ENCODE measurements around the gene NDUFA12.

NDUFA12 gene

DNA sequence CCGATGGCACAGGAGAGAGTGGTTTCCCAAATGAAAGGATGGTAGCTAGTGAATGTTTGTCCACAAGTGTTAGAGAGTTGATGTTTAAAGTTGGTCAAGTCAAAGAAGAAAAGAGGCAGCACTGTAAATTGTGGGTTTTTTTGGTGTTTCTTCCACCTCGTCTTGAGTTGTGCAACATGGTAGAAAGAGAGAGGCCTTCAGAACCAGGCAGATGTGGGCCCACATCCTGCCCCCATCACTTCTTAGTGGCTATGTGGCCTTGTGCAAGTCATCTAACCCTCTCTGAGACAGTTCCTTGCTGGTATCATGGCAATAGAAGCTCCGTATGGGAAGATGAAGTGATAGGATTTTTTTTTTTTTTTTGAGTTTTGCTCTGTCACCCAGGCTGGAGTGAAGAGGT, 60.8 kb downstream of the NDUFA12 start:
- H3K9me3 ChIP-seq = no peaks in the 10 kb centered on the region
- H3K4me3 ChIP-seq (ENCODE audit: low read depth in 1 of 2, low read length in 1 of 2) = no peak overlapping the region
- peaks cover 0 to 16% of the 10 kb centered on the region in 2 experiments for H3K4me1 ChIP-seq (ENCODE audit: control insufficient read depth in 1 of 2, insufficient read depth in 1 of 2, low read depth in 1 of 2, low read length in 1 of 2)
- TF ChIP-seq, protein P1, sequence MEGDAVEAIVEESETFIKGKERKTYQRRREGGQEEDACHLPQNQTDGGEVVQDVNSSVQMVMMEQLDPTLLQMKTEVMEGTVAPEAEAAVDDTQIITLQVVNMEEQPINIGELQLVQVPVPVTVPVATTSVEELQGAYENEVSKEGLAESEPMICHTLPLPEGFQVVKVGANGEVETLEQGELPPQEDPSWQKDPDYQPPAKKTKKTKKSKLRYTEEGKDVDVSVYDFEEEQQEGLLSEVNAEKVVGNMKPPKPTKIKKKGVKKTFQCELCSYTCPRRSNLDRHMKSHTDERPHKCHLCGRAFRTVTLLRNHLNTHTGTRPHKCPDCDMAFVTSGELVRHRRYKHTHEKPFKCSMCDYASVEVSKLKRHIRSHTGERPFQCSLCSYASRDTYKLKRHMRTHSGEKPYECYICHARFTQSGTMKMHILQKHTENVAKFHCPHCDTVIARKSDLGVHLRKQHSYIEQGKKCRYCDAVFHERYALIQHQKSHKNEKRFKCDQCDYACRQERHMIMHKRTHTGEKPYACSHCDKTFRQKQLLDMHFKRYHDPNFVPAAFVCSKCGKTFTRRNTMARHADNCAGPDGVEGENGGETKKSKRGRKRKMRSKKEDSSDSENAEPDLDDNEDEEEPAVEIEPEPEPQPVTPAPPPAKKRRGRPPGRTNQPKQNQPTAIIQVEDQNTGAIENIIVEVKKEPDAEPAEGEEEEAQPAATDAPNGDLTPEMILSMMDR (IDR thresholded peaks at IDR 0.05) = no peak
- H3K27me3 ChIP-seq = no peaks in the 10 kb centered on the region
- H3K27ac ChIP-seq = no peak overlapping the region
- no peaks in the 10 kb centered on the region for H3K36me3 ChIP-seq

DNA sequence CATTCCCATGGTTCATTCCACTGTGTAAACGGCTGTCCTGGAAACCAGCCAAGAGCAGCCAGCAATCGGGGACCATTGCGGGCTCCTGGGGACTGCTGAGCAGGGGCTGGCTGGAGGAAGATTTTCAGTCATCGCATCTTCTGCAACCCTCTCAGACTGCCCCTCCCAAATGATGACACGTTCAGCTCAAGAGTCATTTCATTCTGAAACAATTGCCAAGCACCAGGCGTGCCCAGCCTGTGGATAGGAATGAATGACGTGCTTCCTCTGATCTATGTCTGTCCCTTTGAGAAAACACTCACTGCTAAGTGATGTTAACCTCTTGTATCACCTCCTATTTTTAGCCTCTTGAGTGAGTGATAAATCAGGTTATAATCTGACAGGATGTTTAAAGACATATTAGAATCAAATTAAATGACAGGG, 62.0 kb downstream of the NDUFA12 start:
- Histone ChIP-seq H3K4me3 (ENCODE audit: low read depth in 1 of 2, low read length in 1 of 2) (no peak overlapping the region), H3K9me3 (no peaks in the 10 kb centered on the region), H3K4me1 (ENCODE audit: control insufficient read depth in 1 of 2, insufficient read depth in 1 of 2, low read depth in 1 of 2, low read length in 1 of 2) (peaks cover 0 to 16% of the 10 kb centered on the region in 2 experiments), H3K27me3 (no peaks in the 10 kb centered on the region), H3K36me3 (no peaks in the 10 kb centered on the region), H3K27ac (no peak overlapping the region)
- TF ChIP-seq, protein P1 (IDR thresholded peaks at IDR 0.05) = no peak

DNA sequence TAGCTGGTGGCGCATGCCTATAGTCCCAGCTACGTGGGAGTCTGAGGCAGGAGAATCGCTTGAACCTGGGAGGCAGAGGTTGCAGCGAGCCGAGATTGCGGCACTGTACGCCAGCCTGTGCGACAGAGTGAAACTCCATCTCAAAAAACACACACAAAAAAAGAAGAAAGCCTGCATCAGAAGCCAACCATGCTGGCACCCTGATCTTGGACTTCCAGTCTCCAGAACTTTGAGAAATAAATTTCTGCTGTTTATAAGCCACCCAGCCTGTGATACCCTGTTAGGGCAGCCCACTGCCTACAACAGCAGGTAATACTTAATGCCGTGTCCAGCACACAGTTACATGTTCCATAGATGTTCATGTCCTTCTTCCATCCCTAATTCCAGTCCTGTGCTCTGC, 62.7 kb downstream of the NDUFA12 start:
- no peaks in the 10 kb centered on the region for H3K9me3 ChIP-seq
- no peak overlapping the region for H3K4me3 ChIP-seq (ENCODE audit: low read depth in 1 of 2, low read length in 1 of 2)
- H3K27me3 ChIP-seq = no peaks in the 10 kb centered on the region
- no peak overlapping the region for H3K27ac ChIP-seq
- peaks cover 0 to 16% of the 10 kb centered on the region in 2 experiments for H3K4me1 ChIP-seq (ENCODE audit: control insufficient read depth in 1 of 2, insufficient read depth in 1 of 2, low read depth in 1 of 2, low read length in 1 of 2)
- no peaks in the 10 kb centered on the region for H3K36me3 ChIP-seq
- TF ChIP-seq, protein P1 (IDR thresholded peaks at IDR 0.05) = no peak

GRCh38 chr12:94938583-94938982, 64.9 kb downstream of the NDUFA12 start:
- TF ChIP-seq, protein P1 (IDR thresholded peaks at IDR 0.05) = no peak
- Histone ChIP-seq H3K4me1 (ENCODE audit: control insufficient read depth in 1 of 2, insufficient read depth in 1 of 2, low read depth in 1 of 2, low read length in 1 of 2) (peaks cover 0 to 11% of the 10 kb centered on the region in 2 experiments), H3K4me3 (ENCODE audit: low read depth in 1 of 2, low read length in 1 of 2) (no peak overlapping the region), H3K36me3 (no peaks in the 10 kb centered on the region), H3K27me3 (no peaks in the 10 kb centered on the region), H3K27ac (no peak overlapping the region), H3K9me3 (no peaks in the 10 kb centered on the region)

GRCh38 chr12:94930772-94931171, 72.7 kb downstream of the NDUFA12 start:
- Histone ChIP-seq H3K4me1 (ENCODE audit: control insufficient read depth in 1 of 2, insufficient read depth in 1 of 2, low read depth in 1 of 2, low read length in 1 of 2) (peaks cover 4 to 10% of the 10 kb centered on the region in 2 experiments), H3K27me3 (no peaks in the 10 kb centered on the region), H3K4me3 (ENCODE audit: low read depth in 1 of 2, low read length in 1 of 2) (no peak overlapping the region), H3K9me3 (no peaks in the 10 kb centered on the region), H3K27ac (no peak overlapping the region), H3K36me3 (no peaks in the 10 kb centered on the region)
- TF ChIP-seq, protein P1 (IDR thresholded peaks at IDR 0.05) = no peak

DNA sequence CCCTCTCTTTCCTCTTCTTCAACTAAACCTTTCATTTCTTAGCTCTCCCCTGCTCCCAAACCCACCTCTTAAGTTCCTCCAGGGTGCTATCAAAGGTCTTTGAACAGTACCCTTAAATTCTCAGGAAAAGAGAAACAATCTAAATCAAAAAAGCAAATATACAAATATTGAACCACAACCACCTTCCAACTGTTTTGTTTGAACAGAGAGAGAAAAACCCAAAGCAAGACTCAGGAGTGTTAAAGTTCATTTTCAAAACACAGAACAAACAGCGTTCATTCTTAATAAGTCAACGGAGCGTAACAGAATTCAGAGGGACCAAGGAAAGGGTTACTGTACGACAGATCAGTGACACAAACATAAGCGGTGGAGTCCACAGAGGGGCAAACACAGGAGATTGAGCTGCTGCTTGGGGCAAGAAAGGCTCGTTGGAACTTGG, 73.3 kb downstream of the NDUFA12 start:
- H3K27ac ChIP-seq = no peak overlapping the region
- TF ChIP-seq, protein P1 (IDR thresholded peaks at IDR 0.05) = no peak

More for the DNA sequence above, 73.3 kb downstream of the NDUFA12 start:
- Histone ChIP-seq H3K4me1 (ENCODE audit: control insufficient read depth in 1 of 2, insufficient read depth in 1 of 2, low read depth in 1 of 2, low read length in 1 of 2) (peaks cover 4 to 10% of the 10 kb centered on the region in 2 experiments), H3K9me3 (no peaks in the 10 kb centered on the region), H3K36me3 (no peaks in the 10 kb centered on the region), H3K4me3 (ENCODE audit: low read depth in 1 of 2, low read length in 1 of 2) (no peak overlapping the region), H3K27me3 (no peaks in the 10 kb centered on the region)

All from neutrophil (primary cell).